Aortic smooth muscle cell (primary cell): ENCODE measurements around the gene DOK4. TPM values are rescaled to one million over a fixed set of nuclear protein-coding genes. Genes with fewer than 3 reads are reported as not detected.

ENCODE experiments used
- total RNA-seq: library from RNA; depleted of rRNA; stranded (reverse); fragments of >200 nt; gene quantifications from 2 replicates; pipeline ENCODE4 v1.2.3, GENCODE V29; 2014

The DOK4 gene
- 41.1 and 42.9 TPM in 2 replicates for total RNA-seq

GRCh38 chr16:57485916-57486857, at the start of gene DOK4:
TSS of gene DOK4 (minus strand) at chr16:57486493. CDS start at chr16:57479507, 6,986 bp downstream.

GRCh38 chr16:57462209-57462977, 23.9 kb downstream of the DOK4 start, which contains the start of gene POLR2C:
TSS of gene POLR2C (plus strand) at chr16:57462679. CDS start at chr16:57462725, 46 bp downstream.

DNA sequence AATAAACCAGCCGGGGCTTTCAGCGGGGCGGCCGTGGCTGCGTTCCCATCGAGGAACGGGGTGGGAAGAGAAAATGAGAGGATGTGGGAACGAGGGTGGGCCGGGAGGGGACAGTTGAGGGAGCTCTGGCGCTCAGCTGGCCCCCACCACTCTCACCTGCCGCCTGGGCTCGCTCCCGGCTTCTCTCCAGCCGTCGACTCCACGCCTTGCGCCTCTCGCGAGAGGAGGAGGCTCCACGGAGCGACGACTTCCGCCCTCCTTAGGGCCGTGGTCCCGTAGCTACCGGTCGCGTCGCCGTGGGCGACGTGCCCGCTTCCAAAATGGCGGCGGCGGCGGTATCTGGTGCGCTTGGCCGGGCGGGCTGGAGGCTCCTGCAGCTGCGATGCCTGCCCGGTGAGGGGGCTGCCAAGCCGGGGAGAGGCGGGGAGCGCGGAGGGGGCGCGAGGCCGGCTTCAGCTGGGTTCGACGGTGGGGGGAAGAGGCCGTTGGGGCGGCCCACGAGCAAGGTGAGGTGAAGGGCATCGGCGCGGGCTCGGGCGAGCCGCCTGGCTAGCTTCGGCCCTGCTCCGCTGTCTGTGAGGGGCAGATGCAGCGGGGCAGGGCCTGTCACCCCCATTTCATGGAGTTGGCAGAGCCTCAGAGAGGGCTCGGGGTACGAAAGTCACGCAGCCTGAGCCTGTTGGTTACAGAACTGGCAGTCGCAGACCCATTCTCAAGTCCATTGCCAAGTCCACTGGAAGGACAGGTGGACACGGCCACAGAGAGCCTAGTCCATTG, 38.9 kb downstream of the DOK4 start, which contains the start of the genes CIAPIN1 and COQ9:
TSS of gene CIAPIN1 (minus strand) at position 200 of the 777 bp plus-strand sequence. CDS start 6,457 bp downstream, outside the sequence.
TSS of gene COQ9 (plus strand) at position 294 of the 777 bp plus-strand sequence. CDS start at position 321, 27 bp downstream.

Other genes starting within 250 kb of the DOK4 start
- gene ARL2BP, start 241.2 kb downstream of the DOK4 start, total RNA-seq: 60.0 and 71.3 TPM in 2 replicates
- 0.31 TPM in 1 of 2 replicates, not detected in the other for gene PLLP, start 201.8 kb downstream of the DOK4 start, total RNA-seq
- not detected in 2 replicates for gene CCL22, start 127.7 kb downstream of the DOK4 start, total RNA-seq
- gene CX3CL1, start 114.0 kb downstream of the DOK4 start, total RNA-seq: 7.5 and 7.7 TPM in 2 replicates
- gene CCL17, start 81.7 kb downstream of the DOK4 start, total RNA-seq: not detected in 2 replicates
- gene CIAPIN1, start 39.1 kb downstream of the DOK4 start, total RNA-seq: 43.6 and 45.6 TPM in 2 replicates
- gene COQ9, start 39.0 kb downstream of the DOK4 start, total RNA-seq: 42.1 and 45.6 TPM in 2 replicates
- gene POLR2C, start 23.8 kb downstream of the DOK4 start, total RNA-seq: 95.4 and 107 TPM in 2 replicates
- gene CCDC102A, start 50.1 kb upstream of the DOK4 start, total RNA-seq: 11.9 and 12.4 TPM in 2 replicates
- not detected in 2 replicates for gene ADGRG5, start 56.1 kb upstream of the DOK4 start, total RNA-seq
- gene ADGRG1, start 142.1 kb upstream of the DOK4 start, total RNA-seq: 5.2 and 9.0 TPM in 2 replicates
- gene ADGRG3, start 181.8 kb upstream of the DOK4 start, total RNA-seq: not detected in 2 replicates
- not detected in 2 replicates for gene DRC7, start 208.3 kb upstream of the DOK4 start, total RNA-seq
- gene KATNB1, start 249.3 kb upstream of the DOK4 start, total RNA-seq: 19.6 and 25.0 TPM in 2 replicates